CD4-positive, alpha-beta T cell treated with Interleukin-17A for 1 hour (primary cell): ENCODE data around the gene ADAP2.
"Not testable (repeated sequence)": the region's sequence is repeated elsewhere in the genome, so short reads cannot be mapped to it uniquely, and the experiment has no call there.

Source experiments
- DNase-seq: peaks from one replicate; pipeline ENCODE4 v3.0.0-alpha.2; 2020

Gene ADAP2

GRCh38 chr17:30975042-30975820, 53.5 kb downstream of the ADAP2 start:
- peak; percentile 19 for DNase-seq

- not testable (repeated sequence) for DNase-seq
Observed at GRCh38 chr17:30979919-30980318, 58.2 kb downstream of the ADAP2 start.

- DNase-seq: no peak
Observed at GRCh38 chr17:30981531-30982519, 60.1 kb downstream of the ADAP2 start.

- no peak for DNase-seq
Observed at GRCh38 chr17:30982855-30983254, 61.1 kb downstream of the ADAP2 start.

- no peak for DNase-seq
Observed at GRCh38 chr17:30990458-30990857, 68.7 kb downstream of the ADAP2 start.

GRCh38 chr17:30992551-30992950, 70.8 kb downstream of the ADAP2 start:
- no peak for DNase-seq

- DNase-seq: no peak
Observed at GRCh38 chr17:30995347-30995746, 73.6 kb downstream of the ADAP2 start.

GRCh38 chr17:30996486-30996885, 74.7 kb downstream of the ADAP2 start:
- no peak for DNase-seq

- no peak for DNase-seq
Observed at GRCh38 chr17:30997270-30997669, 75.5 kb downstream of the ADAP2 start.

GRCh38 chr17:30997842-30998241, 76.1 kb downstream of the ADAP2 start:
- DNase-seq: no peak

- DNase-seq: no peak
Observed at GRCh38 chr17:31002047-31002446, 80.3 kb downstream of the ADAP2 start.

- DNase-seq: no peak
Observed at GRCh38 chr17:31003225-31003866, 81.6 kb downstream of the ADAP2 start.

GRCh38 chr17:31004160-31004559, 82.4 kb downstream of the ADAP2 start:
- DNase-seq: no peak

- no peak for DNase-seq
Observed at GRCh38 chr17:31007695-31008373, 86.1 kb downstream of the ADAP2 start.

GRCh38 chr17:31008374-31009041, 86.8 kb downstream of the ADAP2 start:
- peak; percentile 59 for DNase-seq
